ENCODE measurements around the gene CTDSPL2.
"Not testable (repeated sequence)": the region's sequence is repeated elsewhere in the genome, so short reads cannot be mapped to it uniquely, and the experiment has no call there.

Gene CTDSPL2

DNA sequence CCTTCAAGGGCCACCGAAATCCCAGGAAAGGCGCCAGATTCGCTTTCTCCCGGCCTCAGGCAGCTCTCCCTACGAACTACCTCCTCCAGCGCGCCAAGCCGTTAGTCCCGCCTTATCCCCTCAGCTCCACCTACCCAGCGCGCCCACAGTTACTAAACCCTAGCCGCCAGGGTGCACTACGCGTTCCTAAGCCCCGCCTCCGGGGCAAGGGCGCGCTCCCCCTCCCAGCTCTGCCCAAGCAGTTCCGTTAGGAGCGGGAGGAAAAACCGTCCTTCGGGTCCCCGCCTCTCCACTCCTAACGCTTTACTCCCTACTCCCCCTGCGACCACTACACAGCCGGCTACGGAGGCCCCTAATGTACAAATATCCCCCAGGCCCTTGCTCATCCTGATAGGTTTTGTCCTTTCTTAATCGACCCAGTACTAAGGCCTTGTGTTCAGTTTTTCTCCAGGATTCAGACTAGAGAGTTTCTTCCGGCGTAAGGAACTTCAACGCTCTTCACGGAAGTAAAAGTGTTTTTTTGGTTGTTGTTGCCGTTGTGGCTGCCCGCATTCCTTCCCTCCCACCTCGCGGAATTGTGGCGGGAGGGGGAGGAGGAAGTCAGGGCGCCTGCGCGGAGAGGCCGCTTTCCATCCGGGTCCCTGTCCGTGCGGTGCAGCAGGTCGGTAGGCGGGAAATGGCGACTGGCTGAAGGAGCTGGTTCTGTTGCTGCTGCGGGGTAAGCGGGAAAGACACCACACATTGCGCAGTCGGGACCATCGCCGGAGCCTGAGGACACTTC, at the start of gene CTDSPL2:
Gene CTDSPL2, plus strand, starts transcription at position 655 of the 781 bp plus-strand sequence. CDS start 31,386 bp downstream, outside the sequence.
- peak; percentile 51 for DNase-seq

DNA sequence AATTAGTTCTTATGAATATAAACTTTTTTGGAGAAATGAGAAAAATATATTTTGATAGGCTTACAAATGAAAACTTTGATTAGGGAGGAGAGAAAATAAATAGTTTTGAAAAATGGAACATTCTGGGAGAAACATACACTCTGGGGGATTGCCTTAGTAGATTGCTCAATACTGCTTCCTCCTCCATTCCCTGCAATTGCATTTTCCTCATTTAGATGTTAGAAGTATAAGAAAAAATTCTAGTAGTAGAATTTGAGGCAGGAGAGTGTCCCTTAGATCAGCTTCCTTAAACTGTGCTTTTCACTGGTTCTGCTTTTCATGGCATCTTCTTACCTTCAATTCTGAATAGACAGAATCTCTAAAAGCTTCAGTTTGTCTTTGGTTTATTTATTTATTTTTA, 46.2 kb upstream of the CTDSPL2 start:
- no peak for DNase-seq

DNA sequence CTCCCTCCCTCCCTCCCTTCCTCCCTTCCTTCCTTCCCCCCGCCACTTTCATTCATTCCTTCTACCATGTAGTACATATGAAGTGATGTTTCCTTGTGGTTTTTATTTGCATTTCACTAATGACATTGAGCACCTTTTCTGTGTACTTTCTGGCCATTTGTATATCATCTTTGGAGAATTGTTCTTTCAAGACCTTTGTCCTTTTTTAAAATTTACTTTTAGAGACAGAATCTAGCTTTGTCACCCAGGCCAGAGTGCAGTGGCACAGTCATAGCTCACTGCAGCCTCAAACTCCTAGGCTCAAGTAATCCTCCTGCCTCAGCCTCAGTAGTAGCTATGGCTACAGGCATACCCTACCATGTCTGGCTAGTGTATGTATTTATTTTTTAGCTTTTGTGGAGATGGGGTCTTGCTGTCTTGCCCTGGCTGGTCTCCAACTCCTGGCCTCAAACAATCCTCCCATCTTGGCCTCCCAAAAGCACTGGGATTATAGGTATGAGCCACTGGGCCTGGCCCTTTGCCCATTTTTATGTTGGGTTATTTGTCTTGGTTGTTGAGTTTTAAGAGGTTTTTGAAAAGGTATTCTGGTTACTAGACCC, 42.0 kb upstream of the CTDSPL2 start:
- DNase-seq: no peak

DNA sequence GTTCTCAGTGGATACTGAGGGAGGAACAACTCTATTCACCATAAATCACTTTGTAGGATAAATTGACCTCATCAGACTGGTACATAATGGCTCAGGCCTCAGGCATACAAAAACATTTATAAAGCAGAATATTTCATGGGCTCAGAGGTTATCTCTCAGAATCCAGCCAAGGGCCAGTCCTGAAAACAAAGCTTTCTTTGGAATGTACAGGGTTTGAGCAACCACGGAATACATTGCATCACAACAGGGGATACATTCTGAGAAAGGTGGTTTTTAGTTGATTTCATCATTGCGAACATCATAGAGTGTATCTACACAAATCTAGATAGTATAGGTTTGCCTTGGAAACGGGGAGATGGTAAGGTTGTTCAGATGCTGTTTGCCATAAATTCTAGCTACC, 33.4 kb upstream of the CTDSPL2 start:
- DNase-seq: no peak

DNA sequence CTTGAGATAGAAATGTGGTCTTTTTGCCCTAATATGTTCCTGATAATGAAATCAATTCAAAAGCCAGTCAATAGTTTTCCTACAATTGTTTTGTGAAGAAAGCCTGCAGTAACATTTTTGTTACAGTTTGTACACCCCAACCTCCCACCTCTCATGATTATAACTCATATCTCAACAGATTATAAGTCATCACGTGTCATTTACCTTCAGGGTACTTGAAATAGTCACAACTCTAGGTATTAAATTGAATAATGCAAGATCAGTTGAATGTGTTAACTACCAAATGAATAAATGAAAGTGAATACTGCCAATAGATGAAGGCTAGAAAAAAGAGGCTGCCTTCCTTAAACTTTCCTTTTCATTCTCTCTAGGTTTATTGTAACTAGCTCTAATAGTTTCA, 32.9 kb upstream of the CTDSPL2 start:
- no peak for DNase-seq

DNA sequence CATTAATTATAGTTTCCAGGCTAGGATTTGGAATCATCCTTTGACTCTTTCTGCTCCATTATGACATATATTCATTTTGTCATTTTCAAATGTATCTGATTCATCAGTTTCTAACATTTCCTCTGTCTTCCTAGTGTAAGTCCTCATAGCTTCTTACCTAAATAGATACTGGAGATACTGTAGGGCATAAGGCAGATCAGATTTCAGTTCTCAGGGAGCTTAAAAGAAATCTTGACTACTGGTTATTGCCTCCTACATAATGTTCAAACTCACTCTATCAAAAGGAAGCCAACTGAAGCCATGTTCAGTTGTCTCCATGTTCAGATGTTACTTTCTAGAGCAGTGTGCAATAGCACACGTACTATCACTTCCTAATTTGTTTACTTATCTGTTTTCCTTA, 29.6 kb upstream of the CTDSPL2 start:
- DNase-seq: no peak

DNA sequence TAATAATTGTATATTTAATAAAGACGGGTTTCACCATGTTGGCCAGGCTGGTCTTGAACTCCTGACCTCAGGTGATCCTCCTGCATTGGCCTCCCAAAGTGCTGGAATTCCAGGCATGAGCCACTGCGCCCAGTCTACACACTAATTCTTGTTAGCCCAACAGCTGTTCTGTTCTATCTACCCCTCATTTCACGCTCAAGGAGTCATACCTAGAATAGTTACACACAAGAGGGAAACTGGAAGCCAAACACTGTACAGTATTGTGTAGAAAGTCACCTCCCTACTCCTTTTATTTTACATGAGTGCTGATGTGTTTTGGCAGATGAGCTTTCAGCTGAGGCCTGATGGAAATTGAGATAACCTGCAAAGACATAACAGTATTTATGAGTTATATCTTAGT, 13.4 kb upstream of the CTDSPL2 start:
- DNase-seq: no peak

DNA sequence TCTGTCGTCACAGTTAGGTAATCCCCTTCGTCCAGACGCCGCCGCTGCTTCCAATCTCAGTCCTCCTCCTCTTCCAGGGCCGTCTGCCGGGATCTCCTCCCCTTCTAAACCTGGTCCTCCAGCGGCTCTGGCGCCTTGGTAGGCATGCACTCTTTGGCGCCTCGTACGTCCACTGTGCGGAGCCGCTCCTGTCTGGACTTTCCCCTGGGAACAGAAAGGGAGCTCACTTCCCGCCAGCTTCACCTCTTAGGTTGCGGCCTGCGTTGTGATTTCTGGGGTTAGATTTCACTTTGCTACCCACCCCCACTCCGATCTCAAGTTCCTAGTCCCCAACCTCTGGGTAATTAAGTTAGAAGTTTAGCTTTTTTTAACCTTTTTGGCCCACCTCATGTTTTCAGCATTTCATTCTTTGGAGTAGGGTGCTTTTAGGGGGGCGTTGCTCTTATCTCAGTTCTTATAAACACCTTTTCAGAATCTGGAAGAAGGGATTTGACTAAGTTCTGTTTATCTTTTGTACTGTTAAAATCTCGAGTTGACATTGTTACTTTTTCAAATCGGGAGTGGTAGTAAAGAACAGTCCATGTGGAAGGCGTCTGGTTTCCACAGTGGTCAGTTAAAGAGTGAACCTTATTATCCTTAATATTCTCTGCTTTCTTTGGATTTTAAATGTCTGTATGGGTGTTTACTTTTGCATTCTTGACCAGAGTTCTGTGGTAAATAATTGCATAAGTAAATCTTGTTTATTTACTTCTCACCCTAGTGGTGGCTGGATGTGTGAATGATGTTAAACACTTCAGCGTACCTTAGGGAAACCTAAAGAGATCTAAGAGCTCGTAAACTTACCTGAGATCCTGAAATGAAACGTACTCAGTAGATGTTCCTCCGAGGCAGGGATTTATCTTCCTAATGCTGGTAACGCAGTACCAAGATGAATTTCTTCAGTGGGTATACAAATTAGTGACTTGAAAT, 611 bp downstream of the CTDSPL2 start:
- DNase-seq: no peak

DNA sequence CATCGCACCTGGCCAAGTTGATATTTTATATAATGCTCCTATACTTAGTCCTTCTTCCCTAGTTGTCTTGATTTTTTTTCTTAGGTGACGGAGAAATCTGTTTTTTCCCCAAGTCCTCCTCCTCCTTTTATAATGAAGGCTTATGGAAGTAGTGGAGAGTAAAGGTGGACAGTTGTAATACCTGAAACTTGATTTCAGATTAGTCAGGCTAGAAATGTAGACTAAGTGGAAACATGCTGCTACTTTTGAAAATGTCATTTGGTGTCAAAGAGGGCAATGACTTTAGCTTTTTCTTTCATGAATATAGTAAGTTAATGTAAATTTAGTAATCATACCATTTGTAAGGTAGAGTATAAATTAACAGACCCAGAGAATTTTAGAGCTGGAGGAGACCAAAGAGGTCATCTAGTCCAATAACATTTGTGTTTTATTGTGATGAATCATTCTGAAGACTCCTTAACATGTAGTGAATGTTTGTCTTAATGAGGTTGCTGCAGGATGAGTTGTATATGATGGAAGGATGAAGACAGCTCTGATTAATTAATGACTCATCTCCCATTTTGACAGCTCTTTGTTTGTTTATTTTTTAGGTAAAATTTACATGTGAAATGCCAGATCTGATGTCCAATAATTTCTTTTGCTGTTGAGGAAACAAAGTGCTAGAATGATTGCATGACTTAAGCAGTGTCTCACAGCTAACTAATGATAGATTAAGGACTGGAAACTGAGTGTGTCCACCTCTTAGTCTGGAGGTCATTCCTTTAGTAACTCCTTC, 8.7 kb downstream of the CTDSPL2 start:
- no peak for DNase-seq

DNA sequence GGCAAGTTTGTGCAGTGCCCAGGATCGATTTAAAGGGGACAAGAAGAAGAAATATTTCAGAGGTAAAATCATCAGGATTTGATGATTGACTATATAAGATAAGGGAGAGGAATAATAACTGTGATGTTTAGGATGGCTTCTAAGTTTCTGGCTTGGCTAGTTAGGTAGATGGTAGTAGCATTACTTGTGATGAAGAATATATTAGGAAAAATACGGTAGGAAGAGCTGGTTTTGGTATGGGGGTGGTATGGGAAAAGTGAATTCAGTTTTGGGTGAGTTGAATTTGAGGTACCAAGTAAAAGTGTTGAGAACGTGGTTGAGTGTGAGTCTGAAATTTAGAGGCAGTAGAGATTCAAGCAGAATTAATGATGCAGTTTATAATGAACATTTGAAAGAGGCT, 11.0 kb downstream of the CTDSPL2 start:
- no peak for DNase-seq

DNA sequence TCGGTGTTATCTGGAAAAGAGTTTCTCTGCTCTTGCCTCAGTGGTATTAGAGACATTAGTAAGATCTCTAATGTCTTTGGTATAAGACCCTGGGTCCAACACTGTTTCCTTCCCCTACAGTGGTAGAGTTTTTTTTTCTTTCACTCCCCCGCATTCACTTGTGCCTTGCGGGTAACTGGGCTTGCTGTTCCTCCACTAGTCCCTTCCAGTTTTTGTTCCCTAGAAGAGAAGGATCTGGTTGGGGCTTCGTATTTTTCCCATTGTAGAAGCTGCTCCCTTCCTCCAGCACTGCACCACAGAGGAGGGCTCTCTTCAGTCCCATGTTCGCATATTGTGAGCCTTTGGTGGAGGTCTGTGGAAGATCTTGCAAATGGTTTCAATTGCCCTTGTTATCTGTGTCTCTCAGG, 13.7 kb downstream of the CTDSPL2 start:
- no peak for DNase-seq

DNA sequence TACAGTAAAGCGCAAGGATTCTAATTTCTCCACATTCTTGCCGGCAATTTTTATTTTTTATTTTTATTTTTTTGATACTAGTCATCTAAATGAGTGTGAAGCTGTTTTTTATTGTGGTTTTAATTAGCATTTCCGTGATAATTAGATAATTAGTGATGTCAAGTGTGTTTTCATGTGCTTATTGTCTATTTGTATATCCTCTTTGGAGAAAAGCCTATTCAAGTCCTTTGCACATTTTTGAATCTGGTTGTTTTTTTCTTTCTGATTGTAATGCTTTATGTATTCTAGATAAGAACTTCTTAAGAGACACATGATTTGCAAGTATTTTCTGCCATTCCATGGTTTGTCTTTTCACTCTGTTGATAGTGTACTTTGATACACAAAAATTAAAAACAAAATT, 16.1 kb downstream of the CTDSPL2 start:
- DNase-seq: no peak

DNA sequence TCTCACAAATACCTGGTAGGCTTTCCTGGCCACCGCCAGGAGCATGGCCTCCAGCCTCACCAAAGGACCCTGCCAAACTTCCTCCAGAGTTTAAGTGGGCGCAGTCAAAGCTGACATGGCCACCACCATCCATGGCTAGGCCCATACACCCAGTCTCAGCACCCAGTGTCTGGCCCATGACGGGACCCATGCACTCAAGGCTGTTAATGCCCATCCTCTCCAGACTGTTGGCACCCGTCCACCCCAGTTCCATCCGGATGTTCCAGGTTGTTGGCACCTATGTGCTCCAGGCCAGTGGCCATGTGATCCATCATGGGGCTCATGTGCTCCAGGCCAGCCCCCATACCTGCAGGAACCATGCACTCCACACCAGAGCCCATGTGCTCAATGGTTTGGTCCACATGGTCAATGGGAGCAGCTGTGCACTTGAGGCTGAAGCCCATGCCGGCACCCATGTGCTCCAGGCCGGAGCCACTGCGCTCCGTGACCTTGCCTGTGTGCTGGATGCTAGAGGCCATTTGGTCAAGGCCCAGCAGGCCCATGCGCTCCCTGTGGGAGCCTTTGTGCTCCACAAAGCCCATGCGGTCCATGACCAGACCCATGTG, 20.4 kb downstream of the CTDSPL2 start:
- DNase-seq: no peak

DNA sequence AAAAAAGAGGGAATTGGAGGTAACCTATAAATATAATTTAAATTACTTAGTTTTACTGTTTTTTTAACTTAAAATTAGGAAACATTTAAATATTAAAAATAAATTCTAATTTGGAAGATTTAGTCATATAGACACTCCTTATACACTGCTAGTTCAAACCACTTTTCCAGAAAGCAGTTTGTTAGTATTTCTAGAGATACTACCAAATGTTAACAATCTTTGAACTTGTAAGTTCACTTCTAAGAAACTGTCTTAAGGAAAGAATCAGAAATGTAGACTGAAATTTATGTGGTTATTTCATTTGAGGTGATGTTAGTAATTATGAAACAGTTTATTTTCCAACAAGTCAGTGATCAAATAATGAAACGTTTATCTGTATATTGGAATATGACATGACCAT, 22.7 kb downstream of the CTDSPL2 start:
- no peak for DNase-seq

DNA sequence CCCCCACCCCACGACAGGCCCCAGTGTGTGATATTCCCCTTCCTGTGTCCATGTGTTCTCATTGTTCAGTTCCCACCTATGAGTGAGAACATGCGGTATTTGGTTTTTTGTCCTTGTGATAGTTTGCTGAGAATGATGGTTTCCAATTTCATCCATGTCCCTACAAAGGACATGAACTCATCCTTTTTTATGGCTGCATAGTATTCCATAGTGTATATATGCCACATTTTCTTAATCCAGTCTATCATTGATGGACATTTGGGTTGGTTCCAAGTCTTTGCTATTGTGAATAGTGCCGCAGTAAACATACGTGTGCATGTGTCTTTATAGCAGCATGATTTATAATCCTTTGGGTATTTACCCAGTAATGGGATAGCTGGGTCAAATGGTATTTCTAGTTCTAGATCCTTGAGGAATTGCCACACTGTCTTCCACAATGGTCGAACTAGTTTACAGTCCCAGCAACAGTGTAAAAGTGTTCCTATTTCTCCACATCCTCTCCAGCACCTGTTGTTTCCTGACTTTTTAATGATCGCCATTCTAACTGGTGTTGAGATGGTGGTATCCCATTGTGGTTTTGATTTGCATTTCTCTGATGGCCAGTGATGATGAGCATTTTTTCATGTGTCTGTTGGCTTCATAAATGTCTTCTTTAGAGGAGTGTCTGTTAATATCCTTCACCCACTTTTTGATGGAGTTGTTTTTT, 26.3 kb downstream of the CTDSPL2 start:
- not testable (repeated sequence) for DNase-seq

DNA sequence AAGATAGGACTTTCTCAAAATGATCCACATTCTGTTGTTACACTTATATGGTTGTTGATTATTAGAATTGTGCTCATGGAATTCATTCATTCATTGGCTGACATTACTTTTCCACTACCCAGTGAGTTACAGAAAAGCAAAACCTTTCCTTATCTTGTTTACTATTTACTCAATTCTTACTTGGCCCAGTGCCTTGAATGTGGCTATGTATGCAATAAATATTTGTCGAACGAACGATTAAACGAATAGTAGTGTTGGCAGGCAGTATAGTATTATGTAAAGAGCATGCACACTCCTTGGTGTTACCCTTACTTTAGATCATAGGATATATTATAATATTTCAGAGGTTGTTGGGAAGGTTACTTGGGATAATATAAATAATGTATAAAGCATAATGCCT, 31.0 kb downstream of the CTDSPL2 start:
- no peak for DNase-seq

DNA sequence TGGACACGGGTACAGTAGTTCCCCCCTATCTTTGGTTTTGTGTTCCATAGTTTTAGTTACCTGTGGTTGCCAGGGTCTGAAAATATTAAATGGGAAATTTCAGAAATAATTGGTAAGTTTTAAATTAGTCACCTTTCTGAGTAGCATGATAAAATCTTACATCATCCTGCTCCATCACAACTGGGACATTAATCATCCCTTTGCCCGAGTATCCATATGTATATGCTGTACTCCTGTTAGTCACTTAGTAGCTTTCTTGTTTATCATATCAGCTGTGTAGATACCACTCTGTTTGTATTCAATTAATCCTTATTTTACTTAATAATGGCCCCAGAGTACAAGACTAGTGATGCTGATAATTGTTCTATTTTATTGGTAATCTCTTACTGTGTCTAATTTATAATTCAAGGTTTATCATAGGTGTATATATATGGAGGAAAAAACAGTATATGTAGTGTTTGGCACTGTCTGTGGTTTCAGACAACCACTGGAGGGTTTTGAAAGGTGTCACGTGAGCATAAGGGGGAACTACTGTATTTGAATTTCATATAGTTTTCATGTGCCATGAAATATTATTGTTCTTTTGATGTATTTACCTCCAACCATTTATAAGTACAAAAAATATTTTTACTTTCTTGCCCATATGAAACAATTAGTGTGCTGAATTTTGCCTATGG, 41.4 kb downstream of the CTDSPL2 start:
- DNase-seq: no peak

DNA sequence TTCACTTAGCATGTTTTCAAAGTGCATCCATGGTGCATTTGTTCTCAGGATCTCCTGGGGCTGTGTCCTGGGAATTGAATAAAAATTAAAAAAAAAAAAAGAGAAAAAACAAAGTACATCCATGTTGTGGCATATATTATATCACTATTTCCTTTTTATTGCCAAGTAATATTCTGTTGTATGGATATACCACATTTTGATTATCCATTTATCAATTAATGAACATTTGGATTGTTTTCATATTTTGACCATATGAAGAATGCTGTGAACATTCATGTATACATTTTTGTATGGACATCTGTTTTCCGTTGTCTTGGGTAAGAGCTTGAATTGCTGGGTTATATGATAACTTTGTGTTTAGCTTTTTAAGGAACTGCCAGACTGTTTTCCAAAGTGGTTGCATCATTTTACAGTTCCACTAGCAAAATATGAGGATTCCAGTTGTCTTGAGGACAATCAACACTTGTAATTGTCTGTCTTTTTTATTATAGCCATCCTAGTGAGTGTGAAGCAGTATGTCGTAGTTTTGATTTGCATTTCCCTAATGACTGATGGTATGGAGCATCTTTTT, 44.5 kb downstream of the CTDSPL2 start:
- DNase-seq: no peak

DNA sequence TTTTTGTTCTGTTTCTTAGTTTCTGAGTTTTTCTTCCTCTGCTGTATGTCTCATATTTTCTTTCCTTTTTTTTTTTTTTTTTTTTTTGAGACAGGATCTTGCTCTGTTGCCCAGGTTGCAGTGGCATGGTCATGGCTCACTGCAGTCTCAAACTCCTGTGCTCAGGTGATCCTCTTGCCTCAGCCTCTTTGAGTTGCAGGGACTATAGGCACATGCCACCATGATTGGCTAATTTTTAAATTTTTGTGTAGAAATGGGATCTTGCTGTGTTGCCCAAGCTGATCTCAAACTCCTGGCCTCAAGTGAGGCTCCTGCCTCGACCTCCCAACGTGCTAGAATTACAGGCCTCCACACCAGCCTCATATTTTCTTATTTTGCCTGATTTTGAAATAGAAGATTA, 51.9 kb downstream of the CTDSPL2 start:
- no peak for DNase-seq

DNA sequence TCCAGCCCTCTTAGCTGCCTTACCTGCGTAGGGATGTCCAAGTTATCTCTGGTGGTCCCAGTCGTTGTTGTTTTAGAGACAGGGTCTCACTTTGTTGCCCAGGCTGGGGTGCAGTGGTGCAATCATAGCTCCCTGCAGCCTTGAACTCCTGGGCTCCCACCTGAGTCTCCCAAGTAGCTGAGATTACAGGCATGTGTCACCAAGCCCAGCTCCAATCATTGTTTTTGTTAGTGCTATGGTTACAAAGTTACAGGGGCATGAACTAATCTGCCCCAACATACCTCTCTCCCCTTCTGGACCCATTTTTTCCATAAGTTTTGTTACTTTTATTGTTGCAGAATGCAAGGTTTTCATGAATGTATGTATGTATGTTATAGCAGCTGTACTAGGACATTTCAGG, 54.7 kb downstream of the CTDSPL2 start:
- no peak for DNase-seq

DNA sequence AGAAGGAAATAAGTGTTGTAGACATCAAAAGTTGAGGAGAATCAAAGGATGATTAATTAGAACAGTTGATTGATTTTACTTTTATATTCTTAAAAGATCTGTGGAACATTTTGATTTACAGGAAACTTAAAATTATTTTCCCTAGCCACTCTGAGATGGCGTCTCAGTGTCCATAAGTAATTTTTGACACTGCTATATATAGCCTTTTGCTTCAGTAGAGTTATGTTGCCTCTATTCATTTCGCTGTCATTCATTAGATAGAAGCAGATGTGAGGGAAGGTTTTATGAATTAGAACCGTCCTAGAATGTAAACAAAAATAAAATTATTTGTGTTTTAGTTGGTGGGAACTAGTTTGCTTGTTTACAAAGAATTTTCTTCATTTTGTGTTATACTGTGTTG, 58.5 kb downstream of the CTDSPL2 start:
- DNase-seq: no peak
